Smooth muscle cell (in vitro differentiated cells): ENCODE results near the gene GTF2F2. TPM values are rescaled to one million over a fixed set of nuclear protein-coding genes. Genes with fewer than 3 reads are reported as not detected.

Experiments
- DNase-seq: peaks from one replicate; lab custom pipeline; 2025; ENCODE audit not compliant: unreplicated experiment; lab: John Stamatoyannopoulos, UW
- H2AFZ ChIP-seq: fragments of 200-600 bp; sonication (generic); 2 replicates; pipeline ENCODE4 v1.6.0; 2016; ENCODE audit warnings: antibody characterized with exemption, low read depth, mild to moderate bottlenecking
- H3F3A ChIP-seq: fragments of 200-600 bp; sonication (generic); 2 replicates; pipeline ENCODE4 v1.6.0; 2017; ENCODE audit warnings: antibody characterized with exemption, low read depth
- H3K27ac ChIP-seq: fragments of 200-600 bp; sonication (generic); 2 replicates; pipeline ENCODE4 v1.5.1; 2016; ENCODE audit warnings: low read depth, mild to moderate bottlenecking
- H3K27me3 ChIP-seq: fragments of 200-600 bp; sonication (generic); 2 replicates; pipeline ENCODE4 v1.6.1; 2016; ENCODE audit warnings: low read depth, mild to moderate bottlenecking
- H3K36me3 ChIP-seq: fragments of 200-600 bp; sonication (generic); 2 replicates; pipeline ENCODE4 v1.5.1; 2016; ENCODE audit warnings: low read depth
- H3K4me1 ChIP-seq: fragments of 200-600 bp; sonication (generic); 2 replicates; pipeline ENCODE4 v1.5.1; 2016; ENCODE audit warnings: low read depth
- H3K4me2 ChIP-seq: fragments of 200-600 bp; sonication (generic); 2 replicates; pipeline ENCODE4 v1.6.0; 2016; ENCODE audit warnings: mild to moderate bottlenecking
- H3K4me3 ChIP-seq: fragments of 200-600 bp; sonication (generic); 2 replicates; pipeline ENCODE4 v1.5.1; 2016; ENCODE audit warnings: mild to moderate bottlenecking
- H3K79me2 ChIP-seq: fragments of 200-600 bp; sonication (generic); 2 replicates; pipeline ENCODE4 v1.6.0; 2016; ENCODE audit warnings: low read depth, mild to moderate bottlenecking
- H3K9ac ChIP-seq: fragments of 200-600 bp; sonication (generic); 2 replicates; pipeline ENCODE4 v1.6.0; 2016; ENCODE audit warnings: low read depth
- H3K9me3 ChIP-seq: fragments of 200-600 bp; sonication (generic); replicated peaks from 2 replicates; pipeline ENCODE4 v1.5.1; 2016; ENCODE audit warnings: low read depth
- H4K20me1 ChIP-seq: fragments of 200-600 bp; sonication (generic); 2 replicates; pipeline ENCODE4 v1.6.0; 2016; ENCODE audit warnings: low read depth
- CTCF ChIP-seq: fragments of 200-600 bp; sonication (generic); IDR thresholded peaks from 2 replicates; pipeline ENCODE4 v1.5.1; 2017; ENCODE audit warnings: borderline replicate concordance, mild to moderate bottlenecking, antibody characterized with exemption; ENCODE audit not compliant: insufficient read depth, poor library complexity, severe bottlenecking
- WGBS: methylation state at CpG from one replicate; pipeline ENCODE4 v1.1.7; 2016; ENCODE audit warnings: low lambda C conversion rate; 5-methylcytosine and 5-hydroxymethylcytosine counted together
- polyA plus RNA-seq: library from polyadenylated mRNA; unstranded; fragments of >200 nt; fragmentation: Nextera tagmentation; extraction: Ambion mirVana; gene quantifications from 2 replicates; pipeline ENCODE4 v1.2.1, GENCODE V29; 2016
- total RNA-seq: library from RNA; depleted of rRNA; stranded (reverse); fragments of >200 nt; gene quantifications from 2 replicates; pipeline ENCODE4 v1.2.3, GENCODE V29; 2014

Gene GTF2F2
- total and polyA plus RNA-seq, 2 experiments from 2014 or later, result 11.2 to 28.1 TPM

- Histone ChIP-seq H3K9me3 (no peaks in the 10 kb centered on the region), H3K36me3 (no peaks in the 10 kb centered on the region), H3K9ac (no peak overlapping the region), H3K79me2 (no peaks in the 10 kb centered on the region), H3K4me3 (no peak overlapping the region), H3K4me1 (no peaks in the 10 kb centered on the region), H3K4me2 (no peak overlapping the region), H3K27ac (no peak overlapping the region), H3K27me3 (peaks cover 11% of the 10 kb centered on the region), H4K20me1 (no peaks in the 10 kb centered on the region), H2AFZ (no peak overlapping the region), H3F3A (no peaks in the 10 kb centered on the region)
- WGBS, result 78% methylated on average over 11 of the region's 11 CpGs
- no peak for TF ChIP-seq CTCF
- no peak for DNase-seq
These were observed 181.0 kb downstream of the GTF2F2 start for GRCh38 chr13:45301263-45301662.

GRCh38 chr13:45302507-45302906 lies 182.2 kb downstream of the GTF2F2 start:
- Histone ChIP-seq H3K9me3 (no peaks in the 10 kb centered on the region), H3K4me2 (no peak overlapping the region), H2AFZ (no peak overlapping the region), H4K20me1 (no peaks in the 10 kb centered on the region), H3K36me3 (no peaks in the 10 kb centered on the region), H3K4me1 (no peaks in the 10 kb centered on the region), H3K27me3 (peaks cover 11% of the 10 kb centered on the region), H3K4me3 (no peak overlapping the region), H3K9ac (no peak overlapping the region), H3F3A (no peaks in the 10 kb centered on the region), H3K27ac (no peak overlapping the region), H3K79me2 (no peaks in the 10 kb centered on the region)
- no peak for DNase-seq
- WGBS, result 52% methylated on average over 3 of the region's 3 CpGs
- TF ChIP-seq CTCF, result no peak

- WGBS, result 91% methylated on average over 2 of the region's 2 CpGs
- Histone ChIP-seq H3K27me3 (peaks cover 11% of the 10 kb centered on the region), H3K9me3 (no peaks in the 10 kb centered on the region), H3K9ac (no peak overlapping the region), H3K27ac (no peak overlapping the region), H3K4me3 (no peak overlapping the region), H3K36me3 (no peaks in the 10 kb centered on the region), H3F3A (no peaks in the 10 kb centered on the region), H2AFZ (no peak overlapping the region), H3K4me2 (no peak overlapping the region), H3K79me2 (no peaks in the 10 kb centered on the region), H3K4me1 (no peaks in the 10 kb centered on the region), H4K20me1 (no peaks in the 10 kb centered on the region)
- no peak for DNase-seq
- no peak for TF ChIP-seq CTCF
These were observed 182.7 kb downstream of the GTF2F2 start for GRCh38 chr13:45303026-45303425.

GRCh38 chr13:45303866-45304265 lies 183.6 kb downstream of the GTF2F2 start:
- no peaks in the 10 kb centered on the region for H4K20me1 ChIP-seq
- no peak overlapping the region for H3K4me3 ChIP-seq
- no peak for DNase-seq
- no peaks in the 10 kb centered on the region for H3K36me3 ChIP-seq
- no peak overlapping the region for H3K27ac ChIP-seq
- H3K79me2 ChIP-seq, result no peaks in the 10 kb centered on the region
- H3K9ac ChIP-seq, result no peak overlapping the region
- no peaks in the 10 kb centered on the region for H3K9me3 ChIP-seq
- no peaks in the 10 kb centered on the region for H3F3A ChIP-seq
- no peak overlapping the region for H2AFZ ChIP-seq
- no peaks in the 10 kb centered on the region for H3K4me1 ChIP-seq
- no peak for TF ChIP-seq CTCF
- H3K27me3 ChIP-seq, result peaks cover 11% of the 10 kb centered on the region
- H3K4me2 ChIP-seq, result no peak overlapping the region
- 89% methylated on average over 5 of the region's 5 CpGs for WGBS
